GM06990 (cell line): ENCODE measurements around the gene NOTUM.

Experiments used
- DNase-seq: peaks from one replicate; pipeline ENCODE4 v3.0.0-alpha.2; 2011; ENCODE audit not compliant: insufficient read length; ENCODE audit errors: extremely low read depth
- H3K27me3 ChIP-seq: replicated peaks from 2 replicates; pipeline ENCODE4 v1.6.0; 2011; ENCODE audit warnings: low read length; ENCODE audit not compliant: control insufficient read depth, insufficient read depth
- H3K36me3 ChIP-seq: 2 replicates; pipeline ENCODE4 v1.5.1; 2011; ENCODE audit warnings: low read length; ENCODE audit not compliant: control insufficient read depth, insufficient read depth
- H3K4me3 ChIP-seq: replicated peaks from 2 replicates; pipeline ENCODE4 v1.5.1; 2011; ENCODE audit warnings: low read depth, mild to moderate bottlenecking, control low read depth, low read length
- CTCF ChIP-seq: IDR thresholded peaks from 2 replicates; pipeline ENCODE4 v1.5.1; 2011; ENCODE audit warnings: low read length, control low read depth, mild to moderate bottlenecking, inconsistent platforms; ENCODE audit not compliant: insufficient read depth, poor library complexity, severe bottlenecking

Gene NOTUM

GRCh38 chr17:81980122-81980521, 19.1 kb upstream of the NOTUM start:
- Histone ChIP-seq H3K27me3 (no peaks in the 10 kb centered on the region), H3K4me3 (no peak overlapping the region), H3K36me3 (peaks cover 7% of the 10 kb centered on the region)
- no peak for DNase-seq
- TF ChIP-seq CTCF = no peak

- peaks cover 3% of the 10 kb centered on the region for H3K36me3 ChIP-seq
- peak overlapping the region; percentile 85 for H3K4me3 ChIP-seq
- no peak for TF ChIP-seq CTCF
- no peak for DNase-seq
- no peaks in the 10 kb centered on the region for H3K27me3 ChIP-seq
Observed at GRCh38 chr17:81978524-81979298, 17.7 kb upstream of the NOTUM start.

GRCh38 chr17:81977211-81977808, 16.3 kb upstream of the NOTUM start, which contains the start of gene ASPSCR1:
Gene ASPSCR1, plus strand, starts transcription at chr17:81977629. Its CDS starts 18 bp downstream, at chr17:81977647.
- peak; percentile 92 for DNase-seq
- Histone ChIP-seq H3K36me3 (no peaks in the 10 kb centered on the region; the same call in none of the 2 replicates), H3K4me3 (peak within 1 kb of the TSS; percentile 85), H3K27me3 (no peaks in the 10 kb centered on the region)
- TF ChIP-seq CTCF = no peak

GRCh38 chr17:81976332-81977210, 15.6 kb upstream of the NOTUM start:
- TF ChIP-seq CTCF = no peak
- H3K36me3 ChIP-seq = no peaks in the 10 kb centered on the region; the same call in none of the 2 replicates
- no peaks in the 10 kb centered on the region for H3K27me3 ChIP-seq
- peak overlapping the region; percentile 85 for H3K4me3 ChIP-seq
- peak; percentile 46 for DNase-seq

- H3K27me3 ChIP-seq = no peaks in the 10 kb centered on the region
- no peak for TF ChIP-seq CTCF
- DNase-seq = no peak
- H3K36me3 ChIP-seq = no peaks in the 10 kb centered on the region
- no peak overlapping the region for H3K4me3 ChIP-seq
Observed at GRCh38 chr17:81973432-81973831, 12.4 kb upstream of the NOTUM start.
